Cardiac fibroblast (primary cell): Measurements from ENCODE around the gene LGALS1.
"Not testable (repeated sequence)": the region's sequence is repeated elsewhere in the genome, so short reads cannot be mapped to it uniquely, and the experiment has no call there.

ENCODE experiments used
- DNase-seq, 2 donors: peaks; one replicate each; pipeline versions ENCODE4 v3.0.0 to v3.0.0-alpha.2; 2010; ENCODE audit warnings: low read depth in 2 of 2
- H3K4me3 ChIP-seq, 2 donors: replicated peaks in 1 of 2; 1 replicate in 1 of 2; 2 replicates in 1 of 2; pipeline ENCODE4 v1.5.1; 2011; ENCODE audit warnings: low read depth in 2 of 2, low read length in 2 of 2, mild to moderate bottlenecking in 2 of 2, moderate library complexity in 1 of 2
- CTCF ChIP-seq: IDR thresholded peaks from one replicate; pipeline ENCODE4 v1.5.1; 2011; ENCODE audit warnings: low read depth, mild to moderate bottlenecking, low read length, inconsistent platforms

LGALS1 gene

GRCh38 chr22:37713761-37714160 is 38.3 kb downstream of the LGALS1 start:
- no peak for DNase-seq
- no peak for TF ChIP-seq CTCF
- no peak overlapping the region for H3K4me3 ChIP-seq

GRCh38 chr22:37714634-37715033 is 39.2 kb downstream of the LGALS1 start:
- DNase-seq: no peak
- H3K4me3 ChIP-seq: no peak overlapping the region
- TF ChIP-seq CTCF: no peak

- no peak overlapping the region for H3K4me3 ChIP-seq
- TF ChIP-seq CTCF: no peak
- DNase-seq: no peak
Observed at GRCh38 chr22:37715760-37716159, 40.3 kb downstream of the LGALS1 start.

- peak; percentile 23 to 89 for DNase-seq
- TF ChIP-seq CTCF: no peak
- H3K4me3 ChIP-seq: no peak overlapping the region
Observed at GRCh38 chr22:37716708-37717107, 41.3 kb downstream of the LGALS1 start.

- H3K4me3 ChIP-seq, DNase-seq: not testable (repeated sequence)
Observed at GRCh38 chr22:37717235-37717634, 41.8 kb downstream of the LGALS1 start.

GRCh38 chr22:37717746-37718305 is 42.4 kb downstream of the LGALS1 start:
- DNase-seq, H3K4me3 ChIP-seq: not testable (repeated sequence)

- DNase-seq: no peak
- TF ChIP-seq CTCF: no peak
Observed at GRCh38 chr22:37725551-37726240, 50.3 kb downstream of the LGALS1 start.

More at GRCh38 chr22:37725551-37726240, 50.3 kb downstream of the LGALS1 start:
- no peak overlapping the region for H3K4me3 ChIP-seq
